RWPE2 (cell line): Measurements from ENCODE around the gene ZNF835.

ENCODE experiments used
- ATAC-seq: fragments of 200-7000 bp; cut with Tn5 transposase; 3 replicates; pipeline ENCODE4 v1.9.1; 2021; ENCODE audit warnings: low read depth
- DNase-seq: peaks from one replicate; pipeline ENCODE4 v3.0.0-alpha.2; 2020; ENCODE audit warnings: low spot score
- H3K27ac ChIP-seq: fragments of 450-650 bp; 2 replicates; pipeline ENCODE4 v1.5.1; 2017; ENCODE audit warnings: mild to moderate bottlenecking; ENCODE audit not compliant: poor library complexity, severe bottlenecking
- H3K27me3 ChIP-seq: fragments of 250-450 bp; sonication (Bioruptor Pico); 2 replicates; pipeline ENCODE4 v1.5.1; 2021; ENCODE audit warnings: mild to moderate bottlenecking, moderate library complexity; ENCODE audit not compliant: insufficient read depth, poor library complexity, severe bottlenecking
- H3K36me3 ChIP-seq: fragments of 250-450 bp; sonication (Bioruptor Pico); 2 replicates; pipeline ENCODE4 v1.5.1; 2020; ENCODE audit warnings: low read depth, mild to moderate bottlenecking, moderate library complexity
- H3K4me1 ChIP-seq: fragments of 250-450 bp; sonication (Bioruptor Pico); 2 replicates; pipeline ENCODE4 v1.5.1; 2021; ENCODE audit warnings: mild to moderate bottlenecking, moderate library complexity; ENCODE audit not compliant: insufficient read depth, poor library complexity, severe bottlenecking
- H3K4me3 ChIP-seq: fragments of 250-450 bp; sonication (Bioruptor Pico); 2 replicates; pipeline ENCODE4 v1.5.1; 2021; ENCODE audit warnings: mild to moderate bottlenecking, moderate library complexity; ENCODE audit not compliant: severe bottlenecking
- H3K9me3 ChIP-seq: fragments of 250-450 bp; sonication (Bioruptor Pico); 2 replicates; pipeline ENCODE4 v1.5.1; 2021; ENCODE audit warnings: mild to moderate bottlenecking, moderate library complexity; ENCODE audit not compliant: severe bottlenecking
- TF ChIP-seq, protein P1 (sequence below): fragments of 450-650 bp; IDR thresholded peaks from one replicate; pipeline ENCODE4 v1.5.1; 2017; ENCODE audit warnings: mild to moderate bottlenecking, moderate library complexity; ENCODE audit not compliant: poor library complexity, severe bottlenecking

ZNF835 gene

DNA sequence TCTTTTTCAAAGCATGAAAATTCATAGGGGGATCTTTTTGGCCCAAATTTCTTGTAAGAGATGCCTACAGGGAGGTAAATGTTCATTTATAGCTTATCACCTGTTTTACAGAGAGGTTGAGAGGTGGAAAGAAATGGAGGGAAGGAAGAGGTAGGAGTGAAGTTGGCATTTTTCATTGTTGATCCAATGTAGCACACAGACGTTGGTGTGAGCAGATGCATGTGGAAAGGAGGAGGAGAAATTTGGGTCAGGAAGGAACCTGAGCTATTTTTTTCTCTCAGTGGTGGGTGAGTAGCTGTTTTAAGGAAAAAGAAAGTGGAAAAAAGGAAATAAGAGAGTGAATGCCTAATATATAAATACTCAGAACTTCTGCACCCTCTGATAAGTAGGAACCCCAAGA is 38.5 kb downstream of the ZNF835 start:
- DNase-seq (no peak), ATAC-seq (no peak)
- H3K4me1 ChIP-seq = no peaks in the 10 kb centered on the region
- H3K27me3 ChIP-seq = no peaks in the 10 kb centered on the region
- TF ChIP-seq, protein P1, sequence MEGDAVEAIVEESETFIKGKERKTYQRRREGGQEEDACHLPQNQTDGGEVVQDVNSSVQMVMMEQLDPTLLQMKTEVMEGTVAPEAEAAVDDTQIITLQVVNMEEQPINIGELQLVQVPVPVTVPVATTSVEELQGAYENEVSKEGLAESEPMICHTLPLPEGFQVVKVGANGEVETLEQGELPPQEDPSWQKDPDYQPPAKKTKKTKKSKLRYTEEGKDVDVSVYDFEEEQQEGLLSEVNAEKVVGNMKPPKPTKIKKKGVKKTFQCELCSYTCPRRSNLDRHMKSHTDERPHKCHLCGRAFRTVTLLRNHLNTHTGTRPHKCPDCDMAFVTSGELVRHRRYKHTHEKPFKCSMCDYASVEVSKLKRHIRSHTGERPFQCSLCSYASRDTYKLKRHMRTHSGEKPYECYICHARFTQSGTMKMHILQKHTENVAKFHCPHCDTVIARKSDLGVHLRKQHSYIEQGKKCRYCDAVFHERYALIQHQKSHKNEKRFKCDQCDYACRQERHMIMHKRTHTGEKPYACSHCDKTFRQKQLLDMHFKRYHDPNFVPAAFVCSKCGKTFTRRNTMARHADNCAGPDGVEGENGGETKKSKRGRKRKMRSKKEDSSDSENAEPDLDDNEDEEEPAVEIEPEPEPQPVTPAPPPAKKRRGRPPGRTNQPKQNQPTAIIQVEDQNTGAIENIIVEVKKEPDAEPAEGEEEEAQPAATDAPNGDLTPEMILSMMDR = no peak
- H3K27ac ChIP-seq = no peak overlapping the region
- H3K4me3 ChIP-seq = no peak overlapping the region
- no peaks in the 10 kb centered on the region for H3K36me3 ChIP-seq
- H3K9me3 ChIP-seq = no peaks in the 10 kb centered on the region

DNA sequence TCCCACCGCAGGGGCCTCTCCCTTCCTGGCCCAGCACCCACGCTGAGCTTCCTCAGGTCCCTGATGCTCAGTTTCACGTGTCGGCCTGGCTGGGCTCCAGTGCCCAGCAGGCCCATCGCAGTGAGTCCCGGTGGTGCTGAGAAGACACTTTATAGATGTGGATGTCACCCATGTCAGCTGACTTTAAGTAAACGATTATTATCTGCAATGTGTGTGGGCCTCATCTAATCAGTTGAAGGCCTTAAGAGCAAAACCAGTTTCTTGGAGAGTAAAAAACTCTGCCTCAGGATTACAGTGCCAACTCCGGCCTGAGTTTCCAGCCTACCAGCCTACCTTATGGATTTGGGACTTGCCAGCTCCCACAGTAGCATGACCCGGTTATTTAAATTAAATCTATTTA is 45.8 kb downstream of the ZNF835 start:
- TF ChIP-seq, protein P1 = no peak
- no peaks in the 10 kb centered on the region for H3K4me1 ChIP-seq
- no peaks in the 10 kb centered on the region for H3K9me3 ChIP-seq
- H3K36me3 ChIP-seq = no peaks in the 10 kb centered on the region; the same call in 1 of the 2 replicates
- H3K4me3 ChIP-seq = no peak overlapping the region
- H3K27me3 ChIP-seq = no peaks in the 10 kb centered on the region
- ATAC-seq (no peak), DNase-seq (no peak)
- H3K27ac ChIP-seq = no peak overlapping the region

DNA sequence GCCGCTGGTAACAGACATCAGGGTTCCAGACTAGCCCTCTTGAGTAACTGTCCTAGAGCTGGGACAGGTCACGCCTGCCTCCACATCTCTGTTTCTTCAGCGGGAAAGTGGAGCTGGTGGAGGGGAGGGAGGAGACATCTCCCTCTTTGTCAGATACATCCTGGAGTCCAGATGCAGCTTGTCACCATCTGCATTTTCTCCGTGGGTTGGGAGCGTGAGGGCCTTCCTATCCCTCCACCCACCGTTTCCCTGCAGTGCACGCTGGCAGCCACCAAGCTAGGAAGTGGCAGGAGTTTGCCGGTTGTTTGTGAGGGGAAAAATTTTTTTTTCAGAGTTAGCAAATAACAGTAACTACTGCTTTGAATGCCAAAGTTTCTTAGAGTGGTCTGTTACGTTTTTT is 48.6 kb downstream of the ZNF835 start:
- TF ChIP-seq, protein P1 = no peak
- H3K27me3 ChIP-seq = no peaks in the 10 kb centered on the region
- peaks cover 8% of the 10 kb centered on the region for H3K9me3 ChIP-seq
- no peak overlapping the region for H3K4me3 ChIP-seq
- ATAC-seq = no peak
- no peaks in the 10 kb centered on the region; the same call in 1 of the 2 replicates for H3K36me3 ChIP-seq
- H3K4me1 ChIP-seq = no peaks in the 10 kb centered on the region
- no peak overlapping the region for H3K27ac ChIP-seq
- DNase-seq = no peak

DNA sequence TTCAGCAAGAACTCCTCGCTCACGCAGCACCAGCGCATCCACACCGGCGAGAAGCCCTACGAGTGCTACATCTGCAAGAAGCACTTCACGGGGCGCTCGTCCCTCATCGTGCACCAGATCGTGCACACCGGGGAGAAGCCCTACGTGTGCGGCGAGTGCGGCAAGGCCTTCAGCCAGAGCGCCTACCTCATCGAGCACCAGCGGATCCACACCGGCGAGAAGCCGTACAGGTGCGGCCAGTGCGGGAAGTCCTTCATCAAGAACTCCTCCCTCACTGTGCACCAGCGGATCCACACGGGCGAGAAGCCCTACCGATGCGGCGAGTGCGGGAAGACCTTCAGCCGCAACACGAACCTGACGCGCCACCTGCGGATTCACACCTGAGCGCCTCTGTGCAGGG is 49.2 kb downstream of the ZNF835 start:
- H3K27ac ChIP-seq = no peak overlapping the region
- ATAC-seq (no peak), DNase-seq (no peak)
- H3K9me3 ChIP-seq = peaks cover 8% of the 10 kb centered on the region
- H3K4me1 ChIP-seq = no peaks in the 10 kb centered on the region
- no peak overlapping the region for H3K4me3 ChIP-seq
- no peaks in the 10 kb centered on the region for H3K27me3 ChIP-seq
- no peaks in the 10 kb centered on the region; the same call in 1 of the 2 replicates for H3K36me3 ChIP-seq
- TF ChIP-seq, protein P1 = no peak

DNA sequence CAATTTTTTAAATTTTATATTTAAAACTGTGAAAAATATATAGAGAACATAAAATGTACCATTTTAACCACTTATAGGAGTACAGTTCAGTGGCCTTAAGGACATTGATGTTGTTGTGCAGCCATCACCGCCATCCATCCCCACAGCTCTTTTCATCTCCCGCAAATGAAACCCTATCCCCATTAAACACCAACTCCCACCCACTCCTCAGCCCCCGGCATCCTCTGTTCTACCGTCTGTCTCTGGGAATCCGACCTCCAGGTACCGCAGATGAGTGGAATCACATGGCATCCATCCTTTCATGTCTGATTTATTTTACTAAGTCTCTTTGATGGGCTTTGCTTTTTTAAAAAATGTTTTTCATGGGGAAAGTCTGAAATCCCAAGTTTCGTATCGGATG is 52.4 kb downstream of the ZNF835 start:
- H3K36me3 ChIP-seq = no peaks in the 10 kb centered on the region; the same call in 1 of the 2 replicates
- no peak overlapping the region for H3K4me3 ChIP-seq
- ATAC-seq (no peak), DNase-seq (no peak)
- no peaks in the 10 kb centered on the region for H3K27me3 ChIP-seq
- TF ChIP-seq, protein P1 = no peak
- no peak overlapping the region for H3K27ac ChIP-seq
- no peaks in the 10 kb centered on the region for H3K4me1 ChIP-seq
- peaks cover 8% of the 10 kb centered on the region for H3K9me3 ChIP-seq
